ENCODE data around the gene PRKAG2. TPM values are rescaled to one million over a fixed set of nuclear protein-coding genes. Genes with fewer than 3 reads are reported as not detected.

PRKAG2 gene
- total RNA-seq, 2 experiments from 2014 or later, result 39.3 to 42.3 TPM

- H3K4me1 ChIP-seq (ENCODE audit: insufficient read depth, low read length), result no peaks in the 10 kb centered on the region
- no peak for ATAC-seq (ENCODE audit: poor library complexity)
- CTCF ChIA-PET, result no interaction called here
- DNase-seq, result no peak
- no peaks in the 10 kb centered on the region for H3K27me3 Mint-ChIP-seq
- no peak for TF ChIP-seq CTCF (IDR thresholded peaks at IDR 0.05)
- intact Hi-C loops (cut with DNase I, micrococcal nuclease), result loop anchor here in 1 of 2 experiments (10.0 kb wide), 1 partner anchor 63 kb away; no protein-coding TSS in a partner anchor
- H3K4me3 Mint-ChIP-seq, result no peak overlapping the region
- H3K9me3 Mint-ChIP-seq, result no peaks in the 10 kb centered on the region
- H3K27me3 ChIP-seq (ENCODE audit: control insufficient read depth in 1 of 2, insufficient read depth in 2 of 2, low read length in 2 of 2), result no peaks in the 10 kb centered on the region
- H3K9me3 ChIP-seq (ENCODE audit: control insufficient read depth in 1 of 2, insufficient read depth in 1 of 2, low read length in 2 of 2), result no peaks in the 10 kb centered on the region
- peaks cover 3% of the 10 kb centered on the region for H3K36me3 ChIP-seq (ENCODE audit: insufficient read depth, low read length)
- no peak overlapping the region for H3K27ac ChIP-seq (ENCODE audit: low read depth in 1 of 2, low read length in 2 of 2)
- no peak overlapping the region for H3K27ac Mint-ChIP-seq
- H3K4me1 Mint-ChIP-seq (ENCODE audit: low read depth), result peaks cover 5% of the 10 kb centered on the region
- no peak overlapping the region for H3K4me3 ChIP-seq (ENCODE audit: low read length)
- POLR2A ChIA-PET, result no interaction called here
- peaks cover 20% of the 10 kb centered on the region for H3K36me3 Mint-ChIP-seq (ENCODE audit: low read depth)
Observed at GRCh38 chr7:151711435-151711872, 165.5 kb downstream of the PRKAG2 start.

DNA sequence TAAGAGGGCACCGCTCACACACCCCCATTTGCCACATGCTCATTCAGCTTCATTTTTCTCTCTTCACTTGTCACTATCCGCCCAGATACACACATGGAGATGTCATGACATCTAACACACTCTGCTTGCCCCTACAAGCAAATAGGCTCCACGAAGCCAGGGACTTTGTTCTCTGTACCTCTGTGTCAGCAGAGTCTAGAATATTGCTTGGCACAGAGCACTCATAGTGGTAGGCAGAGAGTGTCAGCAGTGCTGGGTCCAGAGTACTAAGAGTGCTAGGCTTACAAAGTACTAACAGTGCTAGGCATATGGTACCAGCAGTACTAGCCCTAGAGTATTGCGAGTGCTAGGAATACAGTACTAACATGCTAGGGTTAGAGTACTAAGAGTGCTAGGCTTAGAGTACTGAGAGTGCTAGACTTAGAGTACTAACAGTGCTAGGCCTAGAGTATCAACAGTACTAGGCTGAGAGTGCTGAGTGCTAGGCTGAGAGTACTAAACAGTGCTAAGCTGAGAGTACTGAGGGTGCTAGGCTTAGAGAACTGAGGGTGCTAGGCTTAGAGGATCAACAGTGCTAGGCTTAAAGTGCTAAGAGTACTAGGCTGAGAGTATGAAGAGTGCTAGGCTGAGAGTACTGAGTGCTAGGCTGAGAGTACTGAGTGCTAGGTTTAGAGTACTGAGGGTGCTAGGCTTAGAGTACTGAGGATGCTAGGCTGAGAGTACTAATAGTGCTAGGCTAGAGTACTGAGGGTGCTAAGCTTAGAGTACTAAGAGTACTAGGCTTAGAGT, 166.1 kb downstream of the PRKAG2 start:
- Mint-ChIP-seq H3K27me3 (no peaks in the 10 kb centered on the region), H3K27ac (no peak overlapping the region), H3K4me3 (no peak overlapping the region), H3K9me3 (no peaks in the 10 kb centered on the region), H3K36me3 (ENCODE audit: low read depth) (peaks cover 20% of the 10 kb centered on the region), H3K4me1 (ENCODE audit: low read depth) (peaks cover 5% of the 10 kb centered on the region)
- H3K27me3 ChIP-seq (ENCODE audit: control insufficient read depth in 1 of 2, insufficient read depth in 2 of 2, low read length in 2 of 2), result no peaks in the 10 kb centered on the region
- no peak for ATAC-seq (ENCODE audit: poor library complexity)
- H3K27ac ChIP-seq (ENCODE audit: low read depth in 1 of 2, low read length in 2 of 2), result no peak overlapping the region
- peaks cover 3% of the 10 kb centered on the region for H3K36me3 ChIP-seq (ENCODE audit: insufficient read depth, low read length)
- ChIA-PET CTCF (no interaction called here), POLR2A (no interaction called here)
- H3K4me1 ChIP-seq (ENCODE audit: insufficient read depth, low read length), result peaks cover 6% of the 10 kb centered on the region
- H3K9me3 ChIP-seq (ENCODE audit: control insufficient read depth in 1 of 2, insufficient read depth in 1 of 2, low read length in 2 of 2), result no peaks in the 10 kb centered on the region
- no peak for DNase-seq
- intact Hi-C loops (cut with DNase I, micrococcal nuclease), result loop anchor here in 1 of 2 experiments (10.0 kb wide), 1 partner anchor 64 kb away; no protein-coding TSS in a partner anchor
- TF ChIP-seq CTCF (IDR thresholded peaks at IDR 0.05), result no peak
- H3K4me3 ChIP-seq (ENCODE audit: low read length), result no peak overlapping the region

DNA sequence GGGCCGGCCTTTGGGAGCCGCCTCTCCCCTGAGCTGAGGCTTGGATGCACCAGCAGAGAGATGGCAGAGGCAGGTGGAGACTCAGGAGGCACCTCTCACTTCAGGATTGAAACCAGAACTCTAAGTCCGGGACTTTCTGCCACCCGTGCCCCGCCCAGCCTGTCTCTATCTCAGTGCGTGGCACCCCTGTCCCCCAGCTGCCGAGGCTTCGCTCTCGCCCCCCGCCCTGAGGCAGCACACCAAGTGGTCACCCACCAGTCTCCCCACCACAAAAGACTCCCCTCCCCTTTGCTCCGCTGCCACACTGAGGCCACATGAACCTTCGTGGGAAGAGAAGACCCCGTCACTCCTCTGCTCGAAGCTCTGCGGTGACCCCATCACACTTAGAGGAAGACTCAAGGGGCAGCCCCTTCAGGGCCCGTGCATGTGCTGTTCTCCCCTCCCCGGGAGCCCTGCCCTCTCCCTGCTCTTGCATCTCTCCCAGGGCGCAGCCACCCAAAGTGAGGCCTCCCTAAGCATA, 166.7 kb downstream of the PRKAG2 start:
- Histone ChIP-seq H3K27me3 (ENCODE audit: control insufficient read depth in 1 of 2, insufficient read depth in 2 of 2, low read length in 2 of 2) (no peaks in the 10 kb centered on the region), H3K4me1 (ENCODE audit: insufficient read depth, low read length) (peaks cover 7% of the 10 kb centered on the region), H3K9me3 (ENCODE audit: control insufficient read depth in 1 of 2, insufficient read depth in 1 of 2, low read length in 2 of 2) (no peaks in the 10 kb centered on the region), H3K27ac (ENCODE audit: low read depth in 1 of 2, low read length in 2 of 2) (no peak overlapping the region), H3K4me3 (ENCODE audit: low read length) (no peak overlapping the region), H3K36me3 (ENCODE audit: insufficient read depth, low read length) (peaks cover 3% of the 10 kb centered on the region)
- ATAC-seq (ENCODE audit: poor library complexity), result no peak
- no peak for DNase-seq
- ChIA-PET POLR2A (no interaction called here), CTCF (no interaction called here)
- Mint-ChIP-seq H3K27me3 (no peaks in the 10 kb centered on the region), H3K9me3 (no peaks in the 10 kb centered on the region), H3K4me1 (ENCODE audit: low read depth) (peaks cover 5% of the 10 kb centered on the region), H3K4me3 (no peak overlapping the region), H3K36me3 (ENCODE audit: low read depth) (peaks cover 20% of the 10 kb centered on the region), H3K27ac (no peak overlapping the region)
- intact Hi-C loops (cut with DNase I, micrococcal nuclease), result loop anchor here in 1 of 2 experiments (10.0 kb wide), 1 partner anchor 65 kb away; no protein-coding TSS in a partner anchor
- TF ChIP-seq CTCF (IDR thresholded peaks at IDR 0.05), result no peak
